Middle frontal gyrus (tissue), 1 donor: ENCODE measurements around the gene UNC5A.

ENCODE experiments used
- DNase-seq: peaks from one replicate; pipeline ENCODE4 v3.0.0-alpha.2; 2015; ENCODE audit warnings: low spot score; ENCODE audit errors: extremely low spot score

The UNC5A gene

DNA sequence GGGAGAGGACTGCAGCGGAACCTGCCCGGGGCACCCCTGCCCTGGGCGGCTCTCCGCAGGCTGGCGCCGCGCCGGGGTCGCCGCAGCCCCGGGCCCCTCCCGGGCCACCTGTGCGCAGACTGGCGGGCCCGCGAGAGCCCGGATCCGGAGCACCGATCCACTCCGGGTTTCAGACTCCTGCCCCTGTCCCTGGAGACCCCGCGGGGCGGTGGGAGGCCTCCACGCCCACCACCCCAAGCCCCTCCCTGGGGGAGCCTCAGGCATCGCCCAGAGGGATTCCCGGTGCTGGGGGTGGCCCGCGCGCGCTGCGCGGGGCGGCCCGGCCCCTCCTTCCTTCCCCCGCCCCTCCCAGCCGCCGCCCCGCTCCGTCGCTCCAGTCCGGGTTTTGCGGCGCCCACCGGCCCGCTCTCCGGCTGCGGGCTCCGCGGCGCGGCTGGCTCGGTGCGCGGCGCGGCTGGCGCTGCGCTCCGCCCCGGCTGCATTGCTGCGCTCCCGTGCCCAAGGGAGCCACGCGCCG is at the start of gene UNC5A:
TSS of gene UNC5A (plus strand) at position 479 of the 517 bp plus-strand sequence. CDS start 192 bp downstream, outside the sequence.
- no peak for DNase-seq

DNA sequence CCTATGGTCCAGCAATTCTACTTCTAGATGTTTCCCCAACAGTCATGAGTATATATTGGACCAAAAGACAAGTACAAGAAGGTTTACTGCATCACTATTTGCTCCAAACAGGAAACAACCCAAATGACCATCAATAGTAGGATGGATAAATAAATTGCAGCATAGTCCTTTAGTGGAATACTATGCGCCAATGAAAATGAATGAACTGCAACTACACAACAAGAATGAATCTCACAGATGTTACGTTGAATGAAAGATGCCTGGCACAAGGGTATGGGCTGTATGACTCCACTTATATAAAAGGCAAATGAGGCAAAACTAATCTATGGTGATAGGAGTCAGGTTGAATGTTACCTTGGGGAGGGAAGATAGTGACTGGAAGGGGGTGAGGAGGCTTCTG is 48.6 kb upstream of the UNC5A start:
- DNase-seq, result no peak

DNA sequence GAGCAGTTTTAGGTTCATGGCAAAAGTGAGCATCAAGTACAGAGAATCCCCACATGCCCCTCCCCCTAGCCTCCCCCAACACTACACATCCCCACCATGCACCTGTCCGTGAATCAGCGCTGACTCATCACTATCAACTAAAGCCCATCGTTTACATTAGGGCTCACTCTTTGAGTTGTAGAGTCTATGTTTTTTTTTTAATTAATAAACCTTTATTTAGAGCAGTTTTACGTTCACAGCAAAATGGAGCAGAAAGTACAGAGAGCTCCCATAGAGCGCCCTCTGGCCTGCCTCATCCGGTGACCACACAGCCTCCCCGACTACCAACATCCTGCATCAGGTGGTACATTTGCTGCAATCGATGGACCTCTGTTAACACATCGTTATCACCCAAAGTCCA is 47.9 kb upstream of the UNC5A start:
- DNase-seq, result no peak

DNA sequence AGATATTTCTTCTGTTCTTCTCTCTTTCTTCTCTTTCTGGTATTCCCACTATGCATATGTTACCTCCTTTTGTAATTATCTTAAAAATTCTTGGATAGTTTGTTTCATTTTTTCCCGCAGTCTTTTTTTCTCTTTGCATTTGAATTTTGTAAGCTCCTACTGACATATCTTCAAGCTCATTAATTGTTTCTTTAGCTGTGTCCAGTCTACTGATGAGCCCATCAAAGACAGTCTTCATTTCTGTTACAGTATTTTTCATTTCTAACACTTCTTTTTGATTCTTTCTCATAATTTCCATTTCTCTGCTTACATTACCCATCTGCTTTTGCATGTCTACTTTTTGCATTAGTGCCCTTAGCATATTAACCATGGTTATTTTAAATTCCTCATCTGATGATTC is 44.7 kb upstream of the UNC5A start:
- DNase-seq, result no peak

DNA sequence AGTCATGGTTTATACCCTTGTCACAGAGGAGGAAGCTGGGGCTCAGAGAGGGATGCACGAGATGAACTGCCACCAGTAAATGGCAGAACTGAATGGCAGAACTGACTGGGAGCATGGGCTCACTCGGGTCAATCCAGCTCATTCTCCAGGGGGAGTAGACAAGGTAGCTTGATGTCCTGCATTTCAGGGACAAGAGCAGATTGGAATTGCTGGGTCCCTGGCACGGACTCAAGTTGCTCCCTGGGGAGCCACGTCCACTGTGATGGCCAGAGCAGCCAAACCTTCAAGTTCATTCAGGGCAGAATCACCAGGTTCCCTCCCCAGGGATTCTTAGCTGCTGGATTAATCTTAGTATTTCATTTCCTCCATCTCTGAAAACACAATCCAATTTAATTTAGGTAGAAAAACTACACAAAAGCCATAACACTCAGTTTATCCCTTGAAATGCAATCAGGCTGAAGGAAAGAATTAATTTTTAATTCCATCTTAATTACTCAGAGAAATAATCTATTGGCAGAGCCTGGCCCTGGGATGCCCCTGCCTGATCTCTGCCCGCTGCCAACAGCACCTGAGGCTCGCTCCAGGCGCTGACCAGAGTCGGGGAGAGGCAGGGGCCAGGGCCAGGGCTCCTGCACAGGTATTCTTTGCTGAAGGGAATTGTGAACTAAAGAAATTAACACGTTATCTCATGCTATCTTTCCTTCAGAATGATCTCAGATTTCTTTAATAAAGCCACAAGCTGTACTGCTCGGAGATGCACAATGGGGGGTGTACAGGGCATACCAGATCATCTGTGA is 42.0 kb upstream of the UNC5A start:
- no peak for DNase-seq

DNA sequence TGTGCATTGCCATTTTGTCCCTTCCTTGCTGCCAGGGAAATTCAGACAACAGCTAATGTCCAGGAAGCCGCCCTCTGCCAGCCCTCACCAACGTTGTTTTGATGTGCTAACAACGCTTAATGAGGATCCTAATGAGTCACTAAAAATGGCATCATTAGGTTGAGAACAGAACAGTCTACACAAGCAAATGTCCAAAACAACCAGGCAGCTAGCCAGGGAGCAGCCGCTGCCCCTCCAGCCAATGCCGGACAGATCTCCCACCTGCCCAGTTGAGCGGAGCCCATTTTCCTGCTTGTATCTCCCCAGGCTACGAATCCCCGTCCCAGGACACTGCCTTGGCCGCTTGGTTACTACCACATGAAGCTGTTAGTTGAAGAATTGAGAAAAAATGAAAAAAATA is 40.4 kb upstream of the UNC5A start:
- DNase-seq, result no peak

DNA sequence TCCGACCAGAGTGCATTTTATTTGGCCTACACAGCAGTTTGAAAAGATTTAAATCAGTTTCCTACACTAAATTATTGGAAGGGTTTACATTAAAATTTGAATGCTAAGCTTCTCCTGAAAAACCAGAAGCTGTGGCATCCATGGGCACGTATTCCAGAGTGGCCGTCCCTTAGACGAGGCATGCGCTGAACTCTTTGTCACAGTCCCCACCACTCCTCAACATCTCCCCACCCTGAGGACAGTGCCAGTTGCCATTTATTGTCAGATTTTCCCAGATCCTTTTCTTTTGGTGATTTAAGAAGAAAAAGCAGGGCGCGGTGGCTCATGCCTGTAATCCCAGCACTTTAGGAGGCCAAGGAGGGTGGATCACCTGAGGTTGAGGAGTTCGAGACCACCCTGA is 39.9 kb upstream of the UNC5A start:
- DNase-seq, result no peak

DNA sequence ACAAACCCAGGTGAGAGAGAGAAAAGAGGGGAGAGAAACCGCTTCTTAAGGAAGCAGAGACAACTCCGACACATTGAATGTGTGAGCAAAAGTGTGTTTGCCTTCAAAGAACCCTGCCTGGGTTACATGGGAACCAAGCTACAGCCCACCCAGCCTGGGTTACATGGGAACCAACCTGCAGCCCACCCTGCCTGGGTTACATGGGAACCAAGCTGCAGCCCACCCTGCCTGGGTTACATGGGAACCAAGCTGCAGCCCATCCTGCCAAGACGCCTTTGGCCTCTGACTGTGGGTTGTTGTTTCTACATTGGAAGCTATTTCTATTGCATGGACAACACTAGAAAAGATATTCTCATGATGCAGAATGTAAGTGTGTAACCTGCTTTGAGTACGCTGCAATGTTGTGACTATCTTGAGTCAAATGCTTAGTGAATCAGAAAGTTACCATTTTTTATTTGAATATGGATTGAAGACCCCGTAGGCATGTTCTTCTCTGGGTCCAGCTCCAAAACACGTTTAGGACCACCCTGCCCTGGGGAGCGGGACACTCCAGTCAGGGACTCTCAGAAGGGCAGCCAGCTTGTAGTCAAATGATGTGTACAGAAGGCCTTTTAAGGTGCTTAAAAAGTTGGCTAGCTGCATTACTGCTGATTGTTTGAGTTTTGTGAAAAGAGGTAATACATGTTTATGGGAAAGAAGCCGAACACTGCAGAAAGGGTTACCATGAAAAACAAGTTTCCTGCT is 39.1 kb upstream of the UNC5A start:
- no peak for DNase-seq

DNA sequence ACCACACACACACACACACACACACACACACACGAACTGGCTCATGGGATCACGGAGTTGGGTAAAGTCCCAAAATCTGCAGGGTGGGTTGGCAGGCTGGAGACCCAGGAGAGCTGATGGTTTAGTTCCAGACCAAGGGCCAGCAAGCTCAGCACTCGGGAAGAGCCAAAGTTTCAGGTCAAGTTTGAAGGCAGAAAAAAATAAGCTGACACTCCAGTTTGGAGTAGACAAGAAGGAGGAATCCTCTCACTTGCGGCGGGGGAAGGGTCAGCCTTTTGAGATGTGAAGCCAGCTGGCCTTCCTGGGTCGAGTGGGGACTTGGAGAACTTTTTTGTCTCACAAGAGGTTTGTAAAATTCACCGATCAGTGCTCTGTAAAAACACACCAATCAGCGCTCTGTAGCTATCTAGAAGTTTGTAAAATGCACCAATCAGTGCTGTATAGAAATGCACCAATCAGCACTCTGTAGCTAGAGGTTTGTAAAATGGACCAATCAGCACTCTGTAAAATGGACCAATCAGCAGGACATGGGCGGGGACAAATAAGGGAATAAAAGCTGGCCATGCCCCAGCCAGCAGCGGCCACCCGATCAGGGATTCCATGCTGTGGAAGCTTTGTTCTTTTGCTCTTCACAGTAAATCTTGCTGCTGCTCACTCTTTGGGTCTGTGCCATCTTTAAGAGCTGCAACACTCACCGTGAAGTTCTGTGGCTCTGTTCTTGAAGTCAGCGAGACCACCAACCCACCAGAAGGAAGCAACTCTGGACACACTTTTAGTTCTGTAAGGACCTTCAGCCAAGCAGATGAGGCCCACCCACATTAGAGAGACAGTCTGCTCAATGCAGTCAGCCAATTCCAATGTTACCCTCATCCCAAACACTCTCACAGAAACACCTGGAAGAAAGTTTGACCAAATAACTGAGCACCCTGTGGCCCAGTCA is 37.8 kb upstream of the UNC5A start:
- DNase-seq, result no peak

DNA sequence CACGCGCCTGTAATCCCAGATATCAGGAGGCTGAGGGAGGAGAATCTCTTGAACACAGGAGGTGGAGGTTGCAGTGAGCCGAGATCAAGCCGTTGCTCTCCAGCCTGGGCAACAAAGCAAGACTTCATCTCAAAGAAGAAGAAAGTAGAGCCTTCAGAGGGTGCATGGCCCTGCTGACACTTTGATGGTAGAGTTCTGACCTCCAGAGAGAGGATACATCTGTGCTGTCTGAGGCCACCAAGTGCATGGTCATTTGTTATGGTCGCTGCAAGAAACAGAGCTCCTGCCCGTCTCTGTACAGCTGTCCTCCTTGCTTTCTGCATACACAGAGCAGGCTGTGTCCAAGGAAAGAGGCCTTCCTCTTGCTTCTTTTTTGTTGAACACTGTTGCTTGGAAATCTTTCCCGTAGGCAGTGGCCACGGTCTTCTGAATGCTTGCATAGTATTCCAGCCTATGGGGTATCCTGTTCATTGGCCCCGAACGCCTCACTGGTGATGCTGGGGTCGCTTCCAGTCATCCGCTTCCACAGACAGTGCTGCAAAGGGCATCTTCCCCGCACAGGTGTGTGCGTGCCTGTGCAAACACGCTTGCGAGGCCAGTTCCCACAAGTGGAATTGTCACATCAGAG is 36.8 kb upstream of the UNC5A start:
- no peak for DNase-seq

DNA sequence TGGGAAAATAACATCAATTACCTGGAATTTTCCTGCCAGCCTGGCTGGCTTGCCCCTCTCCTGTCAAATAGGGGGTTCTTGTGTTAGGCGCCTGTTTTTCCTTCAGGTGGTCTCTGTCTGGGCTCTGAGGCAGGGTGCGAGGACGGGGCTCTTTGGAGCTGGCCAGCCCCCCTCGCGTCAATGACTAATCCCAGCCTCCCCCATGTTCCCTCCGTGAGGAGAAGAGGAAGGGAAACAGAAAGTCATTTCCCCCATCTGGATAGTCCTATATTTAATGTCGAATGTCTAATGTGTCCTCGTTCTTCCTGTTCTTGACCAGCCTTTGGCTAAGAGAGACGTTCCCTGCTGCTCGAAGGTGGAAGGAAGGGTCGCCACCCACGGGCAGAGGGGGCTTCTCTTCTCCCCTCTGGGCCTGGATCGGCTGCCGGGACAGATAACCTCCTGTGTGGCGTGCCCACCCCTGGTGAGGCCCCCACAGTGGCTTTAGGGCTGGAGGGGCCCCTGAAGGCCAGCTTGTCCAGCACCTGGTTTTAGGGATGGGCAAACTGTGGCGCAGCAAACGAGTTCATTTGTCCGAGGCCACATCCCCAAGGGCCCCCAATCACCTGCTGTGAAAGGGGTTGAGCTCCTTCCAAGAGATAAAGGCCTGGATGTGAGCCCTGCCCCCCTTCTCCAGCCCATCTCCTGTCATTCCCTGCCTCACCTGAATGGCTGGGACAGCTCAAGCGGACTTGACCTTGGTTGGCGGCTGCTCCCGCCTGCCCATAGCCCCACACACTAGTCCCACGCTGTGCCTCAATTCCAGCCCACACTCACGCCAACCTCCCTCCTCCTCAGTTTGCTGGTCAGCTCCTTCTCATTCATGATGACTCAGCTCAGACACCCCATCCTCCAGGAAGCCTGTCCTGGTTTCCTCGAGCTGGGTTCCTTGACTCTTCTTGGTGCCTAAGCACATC is 35.9 kb upstream of the UNC5A start:
- no peak for DNase-seq

DNA sequence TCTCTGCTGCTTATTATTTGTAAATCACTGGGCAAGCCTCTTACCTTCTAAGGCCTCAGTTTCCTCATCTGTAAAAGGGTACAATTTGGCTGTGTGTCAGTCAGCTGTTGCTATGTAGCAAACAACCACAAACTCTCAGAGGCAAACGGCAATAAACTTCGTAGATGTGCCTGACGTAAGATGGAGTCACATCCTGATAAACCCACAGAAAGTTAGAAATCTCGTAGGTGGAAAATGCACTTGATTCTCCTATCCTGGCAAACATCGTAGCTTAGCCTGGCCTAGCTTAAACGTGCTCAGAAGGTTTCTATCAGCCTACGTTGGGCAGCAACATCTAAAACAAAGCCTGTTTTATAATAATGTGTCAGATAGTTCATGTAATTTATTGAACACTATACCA is 35.0 kb upstream of the UNC5A start:
- no peak for DNase-seq

DNA sequence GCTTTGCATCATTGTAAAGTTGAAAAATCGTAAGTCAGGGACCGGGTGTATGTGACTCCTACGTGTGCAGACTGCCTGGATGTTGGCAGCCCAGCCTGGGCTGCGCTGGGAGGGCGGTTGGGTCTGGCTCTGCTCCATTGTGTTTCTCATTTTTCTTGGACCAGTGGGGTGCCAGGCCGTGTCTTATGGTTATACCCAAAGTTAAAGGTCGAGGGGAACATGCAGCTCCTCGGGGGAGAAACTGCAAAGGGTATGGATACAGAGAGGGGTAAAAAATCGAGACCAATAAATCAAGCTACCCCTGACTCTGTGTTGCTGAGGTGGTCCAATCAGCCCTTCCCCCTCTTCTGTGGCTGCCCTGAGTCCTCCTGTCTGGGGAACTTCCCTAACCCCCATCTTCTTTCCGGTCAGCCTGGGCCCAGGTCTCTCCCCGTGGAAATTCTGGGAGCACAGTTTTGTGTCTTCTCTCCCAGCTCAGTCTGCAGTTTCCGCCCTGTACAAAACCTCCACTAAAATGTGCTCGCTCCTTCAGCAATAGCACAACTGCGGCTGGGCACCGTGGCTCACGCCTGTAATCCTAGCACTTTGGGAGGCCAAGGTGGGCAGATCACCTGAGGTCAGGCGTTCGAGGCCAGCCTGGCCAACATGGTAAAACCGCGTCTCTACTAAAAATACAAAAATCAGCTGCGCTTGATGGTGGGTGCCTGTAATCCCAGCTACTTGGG is 34.1 kb upstream of the UNC5A start:
- no peak for DNase-seq

DNA sequence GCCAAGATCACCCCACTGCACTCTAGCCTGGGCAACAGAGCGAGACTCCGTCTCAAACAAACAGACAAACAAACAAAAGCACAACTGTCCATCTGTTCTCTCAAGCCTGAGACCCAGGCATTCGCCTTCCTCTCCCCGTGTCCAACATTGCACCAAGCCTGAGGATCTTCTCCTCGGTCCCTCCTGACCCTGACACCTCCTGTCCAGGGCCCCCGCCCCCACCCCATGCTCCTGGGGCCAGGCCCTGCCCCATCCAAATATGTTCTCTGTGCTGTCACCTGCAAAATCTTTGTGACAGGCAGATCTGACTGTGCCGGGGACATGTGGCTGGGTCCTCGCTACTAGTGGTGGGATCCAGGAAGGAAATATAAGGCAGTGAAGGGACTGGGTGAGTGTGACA is 33.4 kb upstream of the UNC5A start:
- no peak for DNase-seq

DNA sequence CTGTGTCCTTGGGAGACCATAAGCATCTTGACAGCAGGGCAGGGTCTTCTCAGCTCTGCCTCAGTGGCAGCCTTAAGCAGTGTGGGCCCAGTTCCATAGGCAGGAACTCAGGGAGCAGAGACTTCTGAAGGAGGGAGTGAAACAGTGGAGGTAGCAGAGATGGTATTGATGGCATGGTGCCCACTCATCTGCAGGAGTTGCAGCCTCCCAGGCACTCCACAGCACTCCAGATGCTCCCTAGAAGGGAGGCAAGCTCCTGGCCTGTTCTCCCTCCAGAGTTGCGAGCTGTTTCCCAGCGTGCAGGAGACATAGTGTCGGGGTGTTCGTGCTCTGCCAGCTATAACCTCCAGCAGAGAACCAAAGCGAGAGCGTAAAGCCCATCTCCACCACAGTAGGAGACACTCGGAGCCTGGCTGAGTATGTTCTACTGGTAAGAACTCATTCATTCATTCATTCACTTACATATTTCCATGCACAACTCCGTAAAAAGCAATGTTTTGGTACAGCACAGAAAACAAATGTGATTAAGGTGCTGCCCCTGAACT is 31.4 kb upstream of the UNC5A start:
- DNase-seq, result no peak

DNA sequence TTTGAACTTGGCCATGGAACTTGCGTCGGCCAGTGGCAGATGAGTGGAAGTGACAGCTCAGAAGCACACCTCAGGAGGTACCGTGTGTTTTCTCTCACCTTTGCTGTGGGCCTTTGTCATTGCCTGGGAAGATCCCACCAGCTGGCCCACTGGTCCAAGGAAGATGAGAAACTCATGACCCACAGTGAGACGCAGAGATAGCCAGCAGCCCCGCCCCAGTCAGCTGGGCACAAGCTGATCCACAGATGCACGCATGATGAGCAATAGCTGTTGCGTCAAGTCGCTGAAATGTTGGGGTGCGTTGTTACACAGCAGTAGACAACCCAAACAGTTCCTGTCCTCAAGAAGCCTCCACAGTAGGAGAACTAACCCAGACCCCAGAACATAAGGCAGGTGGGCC is 30.8 kb upstream of the UNC5A start:
- no peak for DNase-seq

DNA sequence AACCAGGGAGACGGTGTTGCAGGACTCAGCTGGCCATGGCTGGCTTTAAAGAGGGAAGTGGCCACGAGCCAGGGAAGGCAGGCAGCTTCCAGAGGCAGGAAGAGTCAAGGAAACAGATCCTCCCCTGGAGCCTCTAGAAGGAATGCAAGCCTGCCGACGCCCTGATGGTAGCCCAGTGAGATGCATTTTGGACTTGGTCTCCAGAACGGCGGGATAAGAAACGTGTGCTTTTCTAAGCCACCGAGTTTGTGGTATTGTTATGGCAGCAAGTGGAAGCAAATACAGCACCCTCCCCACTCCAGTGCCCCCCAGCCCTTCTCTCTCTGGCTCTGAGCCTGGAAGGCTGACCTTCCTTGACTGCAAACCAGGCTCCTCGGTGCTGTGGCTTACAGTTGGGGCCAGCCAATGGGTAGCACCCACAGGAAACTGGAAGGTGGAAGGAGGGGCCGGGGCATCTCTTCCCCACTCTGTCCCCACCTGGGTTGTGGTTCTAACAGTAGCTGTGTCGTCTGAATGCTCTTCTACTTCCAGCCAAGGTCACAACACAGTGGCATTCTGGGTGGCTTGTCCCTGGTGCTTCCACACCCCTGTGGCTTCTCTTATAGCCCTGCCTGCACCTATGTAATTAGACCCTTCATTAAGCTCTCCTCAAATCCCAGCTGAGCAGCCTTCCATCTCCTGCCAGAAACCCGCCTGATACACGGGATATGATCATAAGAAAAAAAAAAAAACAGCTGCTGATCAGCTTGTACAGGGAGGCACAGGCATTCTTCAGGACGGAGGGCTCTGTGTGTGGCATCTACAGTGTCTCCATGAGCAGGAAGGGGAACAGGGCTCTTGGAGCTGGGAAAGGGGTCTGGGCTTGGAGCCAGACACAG is 29.9 kb upstream of the UNC5A start:
- no peak for DNase-seq

DNA sequence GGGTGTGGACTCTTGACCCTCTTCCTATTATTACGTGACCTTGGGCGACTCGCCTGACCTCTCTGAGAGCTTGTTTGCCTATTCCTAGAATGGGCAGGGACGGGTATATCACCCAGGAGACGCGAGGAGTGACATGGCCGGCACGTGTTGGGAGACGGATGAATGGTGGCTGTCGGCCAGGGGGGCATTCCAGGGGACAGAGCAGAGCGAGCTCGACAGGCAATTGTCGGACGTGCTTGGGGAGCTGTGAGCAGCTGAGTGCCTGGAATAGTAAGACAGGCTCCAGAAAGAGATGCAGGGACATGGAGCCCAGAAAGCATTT is 29.3 kb upstream of the UNC5A start:
- no peak for DNase-seq
